C4-2B (cell line): Measurements from ENCODE around the gene HMGCS2.

ENCODE experiments used
- H3K27ac ChIP-seq: fragments of 450-650 bp; 2 replicates; pipeline ENCODE4 v1.5.1; 2017
- CTCF ChIP-seq: fragments of 450-650 bp; conservative IDR thresholded peaks from 2 replicates; pipeline ENCODE4 v1.5.1; 2017; ENCODE audit warnings: mild to moderate bottlenecking
- ZFX ChIP-seq: fragments of 450-650 bp; IDR thresholded peaks from 2 replicates; pipeline ENCODE4 v1.6.1; 2017

Gene HMGCS2

DNA sequence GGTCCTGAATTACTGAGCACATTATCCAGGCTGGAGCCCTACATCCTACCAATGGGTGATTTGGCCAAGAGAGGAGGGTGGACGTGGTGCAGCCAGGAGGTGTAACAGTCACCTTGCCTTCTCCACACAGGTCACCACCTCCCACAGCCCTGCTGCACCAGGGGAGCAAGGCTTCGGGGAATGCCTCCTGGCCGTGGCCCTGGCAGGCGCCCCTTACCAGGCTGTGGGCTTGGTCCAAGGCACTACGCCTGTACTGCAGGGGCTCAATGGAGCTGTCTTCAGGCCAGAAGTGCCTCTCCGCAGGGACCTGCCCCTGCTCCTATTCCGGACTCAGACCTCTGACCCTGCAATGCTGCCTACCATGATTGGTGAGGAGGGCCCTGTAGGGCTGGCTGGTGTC lies 26.0 kb downstream of the HMGCS2 start:
- H3K27ac ChIP-seq: no peak overlapping the region
- TF ChIP-seq CTCF (no peak), ZFX (no peak)

- H3K27ac ChIP-seq: no peak overlapping the region
- no peak for TF ChIP-seq ZFX
- TF ChIP-seq CTCF: no peak
Measured at GRCh38 chr1:119742202-119742601, 26.5 kb downstream of the HMGCS2 start.

DNA sequence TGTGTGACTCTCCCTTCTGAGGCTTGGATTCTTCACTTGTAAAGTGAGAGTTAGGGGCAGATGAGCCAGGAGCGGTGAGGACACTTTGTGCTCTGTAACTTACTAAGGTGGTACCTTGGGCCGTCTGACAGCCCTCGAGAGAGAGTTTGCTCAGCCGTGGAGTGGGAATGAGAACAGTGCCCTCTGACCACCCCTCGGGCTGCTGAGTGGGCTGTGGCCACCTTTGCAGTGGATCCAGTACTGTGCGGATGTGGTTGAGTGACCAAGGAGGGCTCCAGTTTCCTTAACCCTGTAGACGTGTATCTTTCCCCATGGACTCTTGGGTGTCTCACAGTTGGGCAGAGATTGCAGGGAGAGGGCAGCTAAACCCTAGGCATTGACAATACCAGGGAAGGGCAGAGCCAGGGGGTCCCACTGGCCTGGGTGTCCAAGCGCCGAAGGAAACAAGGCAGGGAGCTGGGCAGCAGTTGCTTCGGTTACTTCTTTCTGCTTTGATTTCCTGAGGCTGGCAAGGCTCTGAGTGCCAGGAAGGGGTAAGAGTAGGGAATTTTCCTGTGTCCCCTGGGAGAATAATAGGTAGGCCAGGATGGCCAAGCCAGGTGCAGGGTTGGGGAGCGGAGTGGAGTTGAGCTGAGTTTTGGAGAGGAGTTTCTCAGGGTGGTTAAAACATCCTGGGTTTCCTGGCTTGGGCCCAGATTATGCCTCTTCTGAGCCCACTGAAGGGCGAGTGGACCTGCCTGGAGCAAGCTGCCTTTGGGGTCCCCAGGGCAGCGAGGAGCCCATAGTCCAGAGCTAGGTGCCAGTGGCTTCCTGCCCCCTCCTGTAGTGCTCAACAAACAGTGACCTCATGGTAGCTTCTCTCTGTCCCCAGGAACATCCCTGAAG lies 27.6 kb downstream of the HMGCS2 start:
- no peak overlapping the region for H3K27ac ChIP-seq
- no peak for TF ChIP-seq CTCF

DNA sequence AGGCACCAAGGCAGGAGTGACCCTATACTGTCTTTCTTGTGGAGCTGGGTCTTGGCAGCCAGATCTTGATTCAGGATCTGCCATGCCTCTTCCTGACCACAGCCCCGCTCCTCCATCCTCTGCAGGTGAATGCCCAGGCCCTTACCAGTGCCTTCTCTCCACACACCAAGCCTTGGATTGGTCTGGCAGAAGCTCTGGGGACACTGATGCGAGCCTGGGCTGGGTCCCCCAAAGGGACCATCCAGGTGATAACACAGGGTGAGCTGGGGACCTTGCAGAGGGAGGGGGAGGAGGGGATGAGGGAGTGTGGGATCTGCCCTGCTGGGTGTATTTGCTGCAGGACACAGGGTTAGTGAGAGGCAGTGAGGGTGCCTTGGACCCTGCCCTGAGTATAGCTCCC lies 28.4 kb downstream of the HMGCS2 start:
- no peak overlapping the region for H3K27ac ChIP-seq
- TF ChIP-seq CTCF (no peak), ZFX (no peak)

- TF ChIP-seq CTCF (no peak), ZFX (no peak)
- no peak overlapping the region for H3K27ac ChIP-seq
Measured at GRCh38 chr1:119739150-119739549, 29.6 kb downstream of the HMGCS2 start.

DNA sequence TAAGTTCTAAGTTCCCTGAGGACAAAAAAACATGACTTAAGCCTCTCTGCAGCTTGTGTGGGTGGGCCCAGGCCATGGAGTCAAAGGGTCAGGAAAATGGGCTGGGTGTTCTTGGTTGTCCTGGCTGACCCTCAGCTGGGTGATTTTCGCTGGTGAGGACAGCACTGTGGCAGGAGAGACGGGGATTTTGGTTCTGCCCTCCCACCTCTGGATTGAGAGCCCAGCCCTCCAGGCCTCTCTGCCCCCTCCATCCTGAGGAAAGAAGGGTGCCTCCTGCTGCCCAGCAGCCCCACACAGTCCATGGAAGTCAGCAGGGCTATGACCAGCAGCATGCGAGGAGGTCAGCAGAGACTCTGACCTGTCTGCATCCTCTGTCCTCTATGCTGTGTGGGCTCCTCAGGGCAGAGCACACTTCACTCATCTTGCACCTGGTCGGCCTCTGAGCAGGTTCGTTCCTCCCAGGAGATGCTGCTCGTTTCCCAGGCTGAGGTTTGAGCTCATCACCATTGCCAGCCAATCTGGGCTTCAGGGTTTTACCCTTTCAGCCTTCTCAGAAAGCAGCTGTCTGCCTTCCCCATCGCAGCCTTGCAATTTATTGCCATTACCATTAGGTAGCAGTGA lies 30.5 kb downstream of the HMGCS2 start:
- H3K27ac ChIP-seq: no peak overlapping the region
- no peak for TF ChIP-seq CTCF
- TF ChIP-seq ZFX: no peak

DNA sequence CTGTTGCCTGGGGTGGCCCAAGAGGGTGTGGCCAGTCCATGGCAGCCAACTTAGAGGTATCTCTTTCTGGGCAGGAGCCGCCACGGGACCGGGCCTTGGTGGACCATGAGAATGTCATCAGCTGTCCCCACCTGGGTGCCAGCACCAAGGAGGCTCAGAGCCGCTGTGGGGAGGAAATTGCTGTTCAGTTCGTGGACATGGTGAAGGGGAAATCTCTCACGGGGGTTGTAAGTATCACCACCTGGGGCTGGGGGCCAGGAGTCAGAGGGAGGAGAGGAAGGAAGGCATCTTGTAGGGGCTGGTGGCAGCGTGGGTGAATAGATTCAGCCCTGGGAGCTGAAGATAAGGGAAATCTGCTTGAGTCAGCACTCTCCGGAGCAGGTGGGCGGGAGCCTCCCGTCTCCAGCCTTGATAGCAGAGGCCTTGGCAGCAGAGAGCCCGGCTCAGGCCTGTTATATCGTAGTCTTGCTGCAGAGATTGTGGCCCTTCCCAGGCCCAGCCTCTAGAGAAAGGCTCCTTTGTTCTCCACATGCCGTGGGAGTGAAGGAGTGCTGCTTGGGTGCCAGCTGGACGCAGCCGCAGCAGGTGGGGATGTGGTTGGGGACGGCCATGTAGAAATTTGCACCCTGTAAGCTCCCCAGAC lies 31.5 kb downstream of the HMGCS2 start:
- no peak overlapping the region for H3K27ac ChIP-seq
- TF ChIP-seq ZFX: no peak
- TF ChIP-seq CTCF: no peak
